ENCODE data around the gene VAMP4.
"Not testable (repeated sequence)": the region's sequence is repeated elsewhere in the genome, so short reads cannot be mapped to it uniquely, and the experiment has no call there.

VAMP4 gene

GRCh38 chr1:171695772-171696171 lies 46.1 kb downstream of the VAMP4 start:
- DNase-seq (ENCODE audit: low read depth) = not testable (repeated sequence)

GRCh38 chr1:171693541-171693940 lies 48.3 kb downstream of the VAMP4 start:
- not testable (repeated sequence) for DNase-seq (ENCODE audit: low read depth)

- no peak for DNase-seq (ENCODE audit: low read depth)
These were observed 58.0 kb downstream of the VAMP4 start for GRCh38 chr1:171683870-171684269.

GRCh38 chr1:171680339-171680738 lies 61.5 kb downstream of the VAMP4 start:
- no peak for DNase-seq (ENCODE audit: low read depth)

- DNase-seq (ENCODE audit: low read depth) = no peak
These were observed 65.0 kb downstream of the VAMP4 start for GRCh38 chr1:171676823-171677222.

- no peak for DNase-seq (ENCODE audit: low read depth)
These were observed 67.1 kb downstream of the VAMP4 start for GRCh38 chr1:171674431-171675405.

- DNase-seq (ENCODE audit: low read depth) = no peak
These were observed 71.1 kb downstream of the VAMP4 start for GRCh38 chr1:171670739-171671138.

- DNase-seq (ENCODE audit: low read depth) = no peak
These were observed 73.5 kb downstream of the VAMP4 start for GRCh38 chr1:171668372-171668771.

- DNase-seq (ENCODE audit: low read depth) = no peak
These were observed 75.6 kb downstream of the VAMP4 start for GRCh38 chr1:171666114-171666769.

GRCh38 chr1:171664976-171665375 lies 76.9 kb downstream of the VAMP4 start:
- DNase-seq (ENCODE audit: low read depth) = no peak

GRCh38 chr1:171663854-171664575 lies 77.8 kb downstream of the VAMP4 start:
- no peak for DNase-seq (ENCODE audit: low read depth)

GRCh38 chr1:171663036-171663853 lies 78.6 kb downstream of the VAMP4 start:
- no peak for DNase-seq (ENCODE audit: low read depth)

GRCh38 chr1:171661076-171661650 lies 80.7 kb downstream of the VAMP4 start:
- no peak for DNase-seq (ENCODE audit: low read depth)

GRCh38 chr1:171656206-171656605 lies 85.7 kb downstream of the VAMP4 start:
- not testable (repeated sequence) for DNase-seq (ENCODE audit: low read depth)

GRCh38 chr1:171655746-171656116 lies 86.1 kb downstream of the VAMP4 start:
- DNase-seq (ENCODE audit: low read depth) = no peak

- peak; percentile 51 for DNase-seq (ENCODE audit: low read depth)
These were observed 86.7 kb downstream of the VAMP4 start for GRCh38 chr1:171654942-171655745.

- no peak for DNase-seq (ENCODE audit: low read depth)
These were observed 87.5 kb downstream of the VAMP4 start for GRCh38 chr1:171654201-171654941.

GRCh38 chr1:171653796-171654195 lies 88.1 kb downstream of the VAMP4 start:
- DNase-seq (ENCODE audit: low read depth) = no peak

- DNase-seq (ENCODE audit: low read depth) = no peak
These were observed 89.5 kb downstream of the VAMP4 start, which contains the start of gene MYOC for GRCh38 chr1:171652234-171652822. TSS of gene MYOC (minus strand) at chr1:171652688. CDS start at chr1:171652611, 77 bp downstream.

Measured in stimulated activated CD8-positive, alpha-beta memory T cell treated with anti-CD3 and anti-CD28 coated beads, Interleukin-15, amount 100 ng/mL, for 24 hours (primary cell).